MCF 10A (cell line): ENCODE data around the gene NFIL3. TPM values are rescaled to one million over a fixed set of nuclear protein-coding genes. Genes with fewer than 3 reads are reported as not detected.
"Not testable (repeated sequence)": the region's sequence is repeated elsewhere in the genome, so short reads cannot be mapped to it uniquely, and the experiment has no call there.

Source experiments
- BruUV-seq: library from RNA; stranded (reverse); fragments of 400-500 nt; replicated peaks from 2 replicates; lab custom pipeline; 2021; lab: Mats Ljungman, UMichigan
- CTCF ChIA-PET: fragments of 300-600 bp; sonication (Branson Sonifier 250); formaldehyde crosslinking; extraction: SDS; loops from one replicate; lab custom pipeline; 2021; ENCODE audit warnings: antibody characterized with exemption, inconsistent platforms; lab: Yijun Ruan, JAX
- POLR2A ChIA-PET: fragments of 300-600, 350-650 bp; sonication (Branson Sonifier 250); formaldehyde crosslinking; extraction: SDS; loops from one replicate; lab custom pipeline; 2020; ENCODE audit warnings: antibody characterized with exemption, inconsistent platforms; lab: Yijun Ruan, JAX
- DNase-seq: peaks from one replicate; pipeline ENCODE4 v3.0.0-alpha.2; 2018; ENCODE audit not compliant: unreplicated experiment
- H3K27ac Mint-ChIP-seq: one replicate; pipeline ENCODE4 v1.8.0; 2022; ENCODE audit warnings: mild to moderate bottlenecking, low read depth, mixed read lengths; ENCODE audit not compliant: unreplicated experiment
- H3K27me3 Mint-ChIP-seq: one replicate; pipeline ENCODE4 v1.8.0; 2022; ENCODE audit warnings: mixed read lengths; ENCODE audit not compliant: insufficient read depth, unreplicated experiment
- H3K36me3 Mint-ChIP-seq: one replicate; pipeline ENCODE4 v1.8.0; 2022; ENCODE audit warnings: mild to moderate bottlenecking, moderate library complexity, mixed read lengths; ENCODE audit not compliant: insufficient read depth, unreplicated experiment
- H3K4me1 Mint-ChIP-seq: one replicate; pipeline ENCODE4 v1.8.0; 2022; ENCODE audit warnings: mixed read lengths; ENCODE audit not compliant: insufficient read depth, unreplicated experiment
- H3K4me3 Mint-ChIP-seq: one replicate; pipeline ENCODE4 v1.8.0; 2022; ENCODE audit warnings: mild to moderate bottlenecking, moderate library complexity, mixed read lengths; ENCODE audit not compliant: unreplicated experiment
- H3K9me3 Mint-ChIP-seq: one replicate; pipeline ENCODE4 v1.8.0; 2022; ENCODE audit warnings: mixed read lengths; ENCODE audit not compliant: unreplicated experiment
- CTCF ChIP-seq: fragments of 200-600 bp; IDR thresholded peaks from one replicate; pipeline ENCODE4 v1.8.0; 2022; ENCODE audit warnings: antibody characterized with exemption, mild to moderate bottlenecking; ENCODE audit not compliant: unreplicated experiment
- intact Hi-C: fragments of 100-400 bp; cut with micrococcal nuclease; formaldehyde crosslinking; loops from 2 replicates; pipeline ENCODE4 v1.14.1; 2022
- total RNA-seq: library from RNA; stranded (reverse); gene quantifications from 2 replicates; pipeline ENCODE4 v1.2.3, GENCODE V29; 2022

Gene NFIL3
- total RNA-seq, 1 experiment from 2014 or later = 76.8 TPM

GRCh38 chr9:91391818-91392217, 31.8 kb downstream of the NFIL3 start:
- TF ChIP-seq CTCF = no peak
- no peaks in the 10 kb centered on the region for H3K9me3 Mint-ChIP-seq
- no peaks in the 10 kb centered on the region for H3K27me3 Mint-ChIP-seq
- H3K27ac Mint-ChIP-seq = no peak overlapping the region
- CTCF ChIA-PET = interaction anchor here (0.6 to 0.7 kb wide), 2 partner anchors 9 to 136 kb away, joined by 3 to 4 read pairs; no protein-coding TSS in a partner anchor
- POLR2A ChIA-PET = interaction anchor here (0.8 to 1.5 kb wide), 3 partner anchors 14 to 31 kb away, joined by 3 to 5 read pairs (median 5); no protein-coding TSS in a partner anchor
- no TSS peak for BruUV-seq
- H3K4me1 Mint-ChIP-seq = peaks cover 12% of the 10 kb centered on the region
- H3K36me3 Mint-ChIP-seq = no peaks in the 10 kb centered on the region
- no peak overlapping the region for H3K4me3 Mint-ChIP-seq
- intact Hi-C loops = no loop called here
- no peak for DNase-seq

- Mint-ChIP-seq H3K36me3 (no peaks in the 10 kb centered on the region), H3K9me3 (no peaks in the 10 kb centered on the region), H3K27me3 (no peaks in the 10 kb centered on the region), H3K27ac (no peak overlapping the region), H3K4me3 (no peak overlapping the region), H3K4me1 (peaks cover 12% of the 10 kb centered on the region)
- CTCF ChIA-PET = interaction anchor here (0.6 kb wide), 1 partner anchor 135 kb away, joined by 4 read pairs; no protein-coding TSS in a partner anchor
- intact Hi-C loops = no loop called here
- DNase-seq = no peak
- BruUV-seq = no TSS peak
- no peak for TF ChIP-seq CTCF
- POLR2A ChIA-PET = interaction anchor here (0.8 to 1.2 kb wide), 2 partner anchors 15 to 24 kb away, joined by 3 to 5 read pairs; no protein-coding TSS in a partner anchor
These were observed 32.2 kb downstream of the NFIL3 start for GRCh38 chr9:91391412-91391811.

GRCh38 chr9:91389686-91390085, 33.9 kb downstream of the NFIL3 start:
- BruUV-seq, H3K9me3 Mint-ChIP-seq, H3K4me1 Mint-ChIP-seq, H3K27ac Mint-ChIP-seq, CTCF ChIA-PET, POLR2A ChIA-PET, intact Hi-C loops, DNase-seq, H3K36me3 Mint-ChIP-seq, H3K27me3 Mint-ChIP-seq, H3K4me3 Mint-ChIP-seq: not testable (repeated sequence)

GRCh38 chr9:91386765-91387164, 36.9 kb downstream of the NFIL3 start:
- intact Hi-C loops = no loop called here
- no peak overlapping the region for H3K4me3 Mint-ChIP-seq
- no peak for DNase-seq
- H3K36me3 Mint-ChIP-seq = no peaks in the 10 kb centered on the region
- no TSS peak for BruUV-seq
- no peaks in the 10 kb centered on the region for H3K4me1 Mint-ChIP-seq
- CTCF ChIA-PET = no interaction called here
- no peak for TF ChIP-seq CTCF
- H3K27me3 Mint-ChIP-seq = no peaks in the 10 kb centered on the region
- H3K9me3 Mint-ChIP-seq = no peaks in the 10 kb centered on the region
- no peak overlapping the region for H3K27ac Mint-ChIP-seq
- POLR2A ChIA-PET = no interaction called here
